Body of pancreas (tissue), 4 donors: ENCODE measurements around the gene CFAP77.

Experiments used
- CTCF ChIP-seq, 7 experiments: fragments of 450-650 bp in 4 of 7; fragments of 200-600 bp in 3 of 7; sonication (generic) in 3 of 7; IDR thresholded peaks; one replicate each; pipeline ENCODE4 v1.5.1; 2016 to 2019; ENCODE audit warnings: antibody characterized with exemption in 7 of 7
- POLR2A ChIP-seq, 3 donors: fragments of 450-650 bp; IDR thresholded peaks; one replicate each; pipeline ENCODE4 v1.6.1; 2016; ENCODE audit warnings: antibody characterized with exemption in 3 of 3, mild to moderate bottlenecking in 2 of 3

- TF ChIP-seq CTCF (IDR thresholded peaks at IDR 0.05) (no peak), POLR2A (IDR thresholded peaks at IDR 0.05) (no peak)
Observed at GRCh38 chr9:132401824-132402223, 8.2 kb upstream of the CFAP77 start.
